Endothelial cell of umbilical vein (primary cell): ENCODE data around the gene ARPC5L.

Source experiments
- CTCF ChIP-seq, 2 donors: IDR thresholded peaks; 1 replicate in 1 of 2; 2 replicates in 1 of 2; pipeline ENCODE4 v1.5.1; 2011; ENCODE audit warnings: low read length in 2 of 2, mild to moderate bottlenecking in 2 of 2, moderate library complexity in 2 of 2, control low read depth in 1 of 2, inconsistent platforms in 1 of 2, low read depth in 1 of 2; ENCODE audit not compliant: insufficient read depth in 1 of 2; ENCODE audit errors: extremely low read depth in 1 of 2
- MAX ChIP-seq: IDR thresholded peaks from 2 replicates; pipeline ENCODE4 v1.6.1; 2011; ENCODE audit not compliant: insufficient read depth, insufficient read length
- POLR2A ChIP-seq: IDR thresholded peaks from 2 replicates; pipeline ENCODE4 v1.6.1; 2012; ENCODE audit warnings: low read depth, mild to moderate bottlenecking, control low read depth, low read length

GRCh38 chr9:124859803-124860581 lies 1.9 kb upstream of the ARPC5L start:
- TF ChIP-seq POLR2A, result no peak
- no peak for TF ChIP-seq MAX
- TF ChIP-seq CTCF (IDR thresholded peaks at IDR 0.05; ENCODE audit: extremely low read depth in 1 of 2, insufficient read depth in 1 of 2, low read depth in 1 of 2, low read length in 2 of 2), result no peak
